Upper lobe of left lung (tissue), 6 donors: ENCODE results near the gene C16orf82. TPM values are rescaled to one million over a fixed set of nuclear protein-coding genes. Genes with fewer than 3 reads are reported as not detected.

Experiments used
- ATAC-seq, 2 donors: fragments of 200-7000 bp; cut with Tn5 transposase; one replicate each; pipeline ENCODE4 v1.9.1; 2022; ENCODE audit warnings: mild to moderate bottlenecking in 2 of 2, moderate library complexity in 2 of 2; ENCODE audit not compliant: low FRiP score in 2 of 2
- DNase-seq, 2 donors: peaks; one replicate each; pipeline ENCODE4 v3.0.0-alpha.2; 2019 to 2020
- H3K27ac ChIP-seq, 4 donors: fragments of 200-600 bp; sonication (generic); one replicate each; pipeline ENCODE4 v1.5.1; 2016 to 2019
- H3K27me3 ChIP-seq, 4 donors: fragments of 200-600 bp; sonication (generic); one replicate each; pipeline ENCODE4 v1.5.1; 2017 to 2019
- H3K36me3 ChIP-seq, 4 donors: fragments of 200-600 bp; sonication (generic); one replicate each; pipeline ENCODE4 v1.5.1; 2016 to 2019
- H3K4me1 ChIP-seq, 4 donors: fragments of 200-600 bp; sonication (generic); one replicate each; pipeline ENCODE4 v1.5.1; 2018 to 2019
- H3K4me3 ChIP-seq, 4 donors: fragments of 200-600 bp; sonication (generic); one replicate each; pipeline ENCODE4 v1.5.1; 2017 to 2019; ENCODE audit warnings: mild to moderate bottlenecking in 2 of 4, moderate library complexity in 1 of 4
- H3K9me3 ChIP-seq, 4 donors: fragments of 200-600 bp; sonication (generic); one replicate each; pipeline ENCODE4 v1.5.1; 2018 to 2019
- EP300 ChIP-seq, 4 donors: sonication (generic); formaldehyde crosslinking; IDR thresholded peaks; one replicate each; pipeline ENCODE4 v1.5.1; 2017; ENCODE audit warnings: antibody characterized with exemption in 4 of 4, control low read depth in 2 of 4
- POLR2A ChIP-seq, 4 donors: fragments of 450-650 bp; IDR thresholded peaks; one replicate each; pipeline ENCODE4 v1.5.1; 2016 to 2017; ENCODE audit warnings: antibody characterized with exemption in 4 of 4, mild to moderate bottlenecking in 2 of 4
- POLR2AphosphoS5 ChIP-seq, 2 donors: sonication (generic); formaldehyde crosslinking; IDR thresholded peaks; one replicate each; pipeline ENCODE4 v1.5.1; 2017; ENCODE audit warnings: antibody characterized with exemption in 2 of 2
- WGBS, 2 donors: methylation state at CpG; one replicate each; pipeline ENCODE4 v1.1.5; 2017 to 2018; 5-methylcytosine and 5-hydroxymethylcytosine counted together
- total RNA-seq, 6 donors: library from RNA; depleted of rRNA in 4 of 6; stranded (reverse); fragments of >200 nt in 4 of 6; gene quantifications; one replicate each; pipeline versions ENCODE4 v1.1.0 to v1.2.1, GENCODE V29; 2016 to 2021
- TF ChIP-seq, protein P1 (sequence below), 6 experiments: fragments of 450-650 bp in 4 of 6; fragments of 200-600 bp in 2 of 6; sonication (generic) in 2 of 6; IDR thresholded peaks; one replicate each; pipeline ENCODE4 v1.5.1; 2016 to 2019; ENCODE audit warnings: antibody characterized with exemption in 6 of 6
- donor health status: DM: no; HTN: no; CAD: no; lungs with moderate emphysema.
- donor health status: DM: no; HTN: yes; CAD: no; lungs with severe emphysema.

C16orf82 gene
- total RNA-seq, 6 donors from 2014 or later: not detected

DNA sequence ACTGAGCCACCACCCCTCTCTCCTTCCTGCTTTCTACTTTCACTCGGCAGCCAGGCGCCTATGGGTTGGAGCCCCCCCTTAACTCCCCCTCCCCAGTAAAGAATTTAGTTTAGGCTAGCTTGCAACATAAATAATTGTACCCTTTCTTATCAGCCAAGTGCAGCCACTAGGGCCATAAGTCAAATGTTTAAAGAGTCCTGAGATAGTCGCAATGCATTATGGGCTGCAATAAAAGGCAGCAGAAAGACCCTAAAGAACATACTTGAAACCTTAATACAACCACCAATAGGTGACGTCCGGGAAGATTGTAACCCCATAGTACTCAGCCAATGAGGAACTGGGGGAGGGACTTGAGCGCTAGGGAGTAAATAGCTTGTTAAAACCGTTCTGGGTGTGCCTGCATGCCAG is 40.5 kb downstream of the C16orf82 start:
- H3K4me3 ChIP-seq: no peak overlapping the region
- TF ChIP-seq, protein P1, sequence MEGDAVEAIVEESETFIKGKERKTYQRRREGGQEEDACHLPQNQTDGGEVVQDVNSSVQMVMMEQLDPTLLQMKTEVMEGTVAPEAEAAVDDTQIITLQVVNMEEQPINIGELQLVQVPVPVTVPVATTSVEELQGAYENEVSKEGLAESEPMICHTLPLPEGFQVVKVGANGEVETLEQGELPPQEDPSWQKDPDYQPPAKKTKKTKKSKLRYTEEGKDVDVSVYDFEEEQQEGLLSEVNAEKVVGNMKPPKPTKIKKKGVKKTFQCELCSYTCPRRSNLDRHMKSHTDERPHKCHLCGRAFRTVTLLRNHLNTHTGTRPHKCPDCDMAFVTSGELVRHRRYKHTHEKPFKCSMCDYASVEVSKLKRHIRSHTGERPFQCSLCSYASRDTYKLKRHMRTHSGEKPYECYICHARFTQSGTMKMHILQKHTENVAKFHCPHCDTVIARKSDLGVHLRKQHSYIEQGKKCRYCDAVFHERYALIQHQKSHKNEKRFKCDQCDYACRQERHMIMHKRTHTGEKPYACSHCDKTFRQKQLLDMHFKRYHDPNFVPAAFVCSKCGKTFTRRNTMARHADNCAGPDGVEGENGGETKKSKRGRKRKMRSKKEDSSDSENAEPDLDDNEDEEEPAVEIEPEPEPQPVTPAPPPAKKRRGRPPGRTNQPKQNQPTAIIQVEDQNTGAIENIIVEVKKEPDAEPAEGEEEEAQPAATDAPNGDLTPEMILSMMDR (IDR thresholded peaks at IDR 0.05): no peak
- no peak for TF ChIP-seq EP300 (IDR thresholded peaks at IDR 0.05)
- TF ChIP-seq POLR2AphosphoS5 (IDR thresholded peaks at IDR 0.05): no peak
- no peak for TF ChIP-seq POLR2A (IDR thresholded peaks at IDR 0.05)
- H3K36me3 ChIP-seq: no peaks in the 10 kb centered on the region
- WGBS, 2 donors: 58% methylated on average over 7 of the region's 7 CpGs
- ATAC-seq (no peak), DNase-seq (no peak)
- H3K9me3 ChIP-seq: no peaks in the 10 kb centered on the region
- H3K27ac ChIP-seq: no peak overlapping the region
- H3K27me3 ChIP-seq: no peaks in the 10 kb centered on the region
- H3K4me1 ChIP-seq: peaks cover 5 to 8% (median 7%) of the 10 kb centered on the region in 4 donors

DNA sequence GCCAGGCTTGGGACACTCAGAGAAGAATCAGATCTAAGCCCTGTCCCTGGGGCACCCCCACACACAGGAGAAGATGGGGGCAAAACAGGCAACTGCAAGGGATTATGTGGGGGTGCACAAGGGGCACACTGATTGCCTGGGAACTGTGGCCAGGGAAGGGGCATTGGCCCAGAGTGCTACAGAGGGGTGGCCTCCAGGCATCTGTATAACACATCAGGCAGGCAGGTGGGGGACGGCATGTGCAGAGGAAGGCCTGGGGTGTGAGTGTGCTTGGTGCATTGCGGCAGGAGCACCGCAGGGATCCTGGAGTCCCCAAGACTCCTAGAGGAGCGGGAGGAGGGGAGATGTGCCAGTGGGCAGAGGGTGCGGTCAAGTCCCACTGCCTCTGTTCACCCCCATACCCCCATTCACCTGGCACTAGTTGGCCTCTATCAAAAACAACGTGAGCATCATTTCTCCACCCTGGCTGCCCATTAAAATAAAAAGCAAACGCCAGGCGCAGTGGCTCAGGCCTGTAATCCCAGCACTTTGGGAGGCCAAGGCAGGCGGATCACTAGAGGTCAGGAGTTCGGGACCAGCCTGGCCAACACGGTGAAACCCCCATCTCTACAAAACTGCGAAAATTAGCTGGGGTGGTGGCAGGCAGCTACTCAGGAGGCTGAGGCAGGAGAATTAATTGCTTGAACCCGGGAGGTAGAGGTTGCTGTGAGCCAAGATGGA is 41.5 kb downstream of the C16orf82 start:
- Histone ChIP-seq H3K9me3 (no peaks in the 10 kb centered on the region), H3K27me3 (no peaks in the 10 kb centered on the region), H3K4me3 (no peak overlapping the region), H3K36me3 (no peaks in the 10 kb centered on the region), H3K27ac (no peak overlapping the region), H3K4me1 (peaks cover 5 to 8% (median 7%) of the 10 kb centered on the region in 4 donors)
- TF ChIP-seq, protein P1 (IDR thresholded peaks at IDR 0.05): no peak
- TF ChIP-seq POLR2A (IDR thresholded peaks at IDR 0.05): no peak
- TF ChIP-seq POLR2AphosphoS5 (IDR thresholded peaks at IDR 0.05): no peak
- TF ChIP-seq EP300 (IDR thresholded peaks at IDR 0.05): no peak
- no peak for DNase-seq
- 89 to 90% methylated on average over 13 of the region's 13 CpGs for WGBS, 2 donors
- no peak for ATAC-seq

DNA sequence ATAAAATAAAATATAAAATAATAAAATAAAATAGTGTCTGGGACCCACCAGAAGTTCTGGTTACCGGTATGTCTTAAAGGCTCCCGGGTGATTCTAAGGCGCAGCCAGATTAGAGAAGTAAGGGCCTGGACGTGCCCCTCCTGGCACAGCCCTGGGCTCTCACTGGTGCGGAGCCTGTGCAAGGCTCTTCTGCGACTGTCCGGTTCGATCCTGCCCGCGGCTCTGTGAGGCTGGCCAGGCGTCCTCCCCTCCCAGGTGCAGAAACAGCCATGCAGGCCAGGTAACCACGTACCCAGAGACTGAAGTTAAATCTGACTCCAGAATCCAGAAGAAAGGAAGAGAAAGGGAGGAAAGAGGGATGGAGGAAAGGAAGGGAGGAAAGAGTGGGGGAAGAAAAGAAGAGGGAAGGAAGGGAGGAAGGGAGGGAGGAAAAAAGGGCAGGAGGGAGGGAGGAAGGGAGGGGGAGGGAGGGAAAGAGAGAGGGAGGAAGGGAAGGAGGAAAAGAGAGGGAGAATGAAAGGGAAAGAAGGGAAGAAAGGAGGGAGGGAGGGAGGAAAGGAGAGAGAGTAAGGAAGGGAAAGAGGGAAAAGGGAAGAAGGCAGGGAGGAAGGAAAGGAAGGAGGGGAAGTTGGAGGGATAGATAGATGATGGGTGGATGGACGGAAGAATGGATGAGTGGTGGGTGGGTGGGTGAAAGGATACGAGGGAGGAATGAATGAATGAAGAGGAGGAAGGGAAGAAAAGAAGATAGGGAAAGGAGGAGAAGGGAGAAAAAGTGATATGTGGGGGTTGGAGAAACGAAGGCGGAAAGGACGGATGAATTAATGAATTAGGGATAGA is 42.3 kb downstream of the C16orf82 start:
- TF ChIP-seq, protein P1 (IDR thresholded peaks at IDR 0.05): no peak
- TF ChIP-seq POLR2A (IDR thresholded peaks at IDR 0.05): no peak
- DNase-seq: peak in 1 of 2 donors; percentile 35
- Histone ChIP-seq H3K36me3 (no peaks in the 10 kb centered on the region), H3K27ac (peak overlapping the region in 1 of 4 donors; percentile 27), H3K4me3 (peak overlapping the region in 3 of 4 donors; percentile 14 to 42 (median 38)), H3K27me3 (no peaks in the 10 kb centered on the region), H3K4me1 (peaks cover 5 to 8% (median 7%) of the 10 kb centered on the region in 4 donors), H3K9me3 (no peaks in the 10 kb centered on the region)
- 67 to 73% methylated on average over 17 of the region's 17 CpGs for WGBS, 2 donors
- ATAC-seq: no peak

DNA sequence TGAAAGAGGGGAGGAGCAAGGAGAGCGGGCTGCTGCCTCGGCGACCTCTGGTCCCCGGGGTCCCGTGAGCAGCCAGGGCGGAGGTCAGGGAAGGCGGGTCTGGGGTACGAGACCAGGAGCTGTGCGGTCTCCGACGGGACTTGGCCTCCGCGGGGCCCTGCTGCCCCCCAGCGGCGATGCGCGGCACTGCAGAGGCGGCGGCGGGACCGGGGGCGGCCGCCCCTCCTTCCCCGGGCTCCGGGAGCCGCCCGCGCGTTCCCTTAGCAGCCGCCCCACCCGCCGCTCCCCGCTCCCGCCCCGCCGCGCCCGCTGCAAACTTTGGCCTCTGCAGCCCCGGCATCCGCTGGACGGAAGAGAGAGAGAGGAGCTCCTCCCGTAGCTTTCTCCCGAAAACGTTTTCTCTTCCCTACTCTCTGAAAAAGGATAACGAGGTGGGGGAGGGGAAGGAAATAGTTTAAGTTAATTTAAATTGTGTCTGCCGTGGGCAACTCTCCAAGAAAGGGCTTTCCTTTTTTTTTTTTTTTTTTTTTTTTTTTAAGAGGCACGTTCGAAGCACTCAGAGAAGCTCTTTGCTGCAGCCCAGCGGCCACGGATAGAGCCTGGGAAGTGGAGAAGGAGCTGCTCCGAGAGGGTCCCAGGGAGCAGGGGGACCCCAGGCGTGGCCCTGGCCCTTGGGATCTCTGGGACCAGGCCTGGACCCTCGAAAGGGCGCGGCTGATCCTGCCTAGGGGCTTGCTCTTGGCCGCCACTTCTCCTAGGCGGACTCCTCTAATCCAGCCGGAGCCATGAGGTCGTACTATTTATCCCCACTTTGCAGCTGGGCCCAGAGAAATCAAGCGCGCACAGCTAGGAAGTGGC is 43.2 kb downstream of the C16orf82 start:
- peak; percentile 67 to 97 for ATAC-seq
- Histone ChIP-seq H3K4me3 (peak overlapping the region in 3 of 4 donors; percentile 14 to 42 (median 38)), H3K9me3 (no peaks in the 10 kb centered on the region), H3K27me3 (no peaks in the 10 kb centered on the region), H3K27ac (peak overlapping the region in 1 of 4 donors; percentile 27), H3K36me3 (no peaks in the 10 kb centered on the region), H3K4me1 (peaks cover 5 to 8% (median 7%) of the 10 kb centered on the region in 4 donors)
- peak; percentile 54 to 96 for DNase-seq
- no peak for TF ChIP-seq POLR2A (IDR thresholded peaks at IDR 0.05)
- TF ChIP-seq, protein P1 (IDR thresholded peaks at IDR 0.05): peak; percentile 90 to 98 (median 92)
- 1 to 15% methylated on average over 22 to 31 of the region's 61 CpGs for WGBS, 2 donors
